Testis (tissue), 2 donors: ENCODE results near the gene WNT3.

Source experiments
- POLR2A ChIP-seq: fragments of 450-650 bp; IDR thresholded peaks from one replicate; pipeline ENCODE4 v1.6.1; 2017; ENCODE audit warnings: antibody characterized with exemption, mild to moderate bottlenecking, moderate library complexity
- TF ChIP-seq, protein P1 (sequence below), 3 experiments: fragments of 450-650 bp in 2 of 3; fragments of 200-600 bp in 1 of 3; sonication (generic) in 1 of 3; IDR thresholded peaks; one replicate each; pipeline ENCODE4 v1.5.1; 2016 to 2019; ENCODE audit warnings: antibody characterized with exemption in 3 of 3, mild to moderate bottlenecking in 2 of 3, moderate library complexity in 1 of 3

DNA sequence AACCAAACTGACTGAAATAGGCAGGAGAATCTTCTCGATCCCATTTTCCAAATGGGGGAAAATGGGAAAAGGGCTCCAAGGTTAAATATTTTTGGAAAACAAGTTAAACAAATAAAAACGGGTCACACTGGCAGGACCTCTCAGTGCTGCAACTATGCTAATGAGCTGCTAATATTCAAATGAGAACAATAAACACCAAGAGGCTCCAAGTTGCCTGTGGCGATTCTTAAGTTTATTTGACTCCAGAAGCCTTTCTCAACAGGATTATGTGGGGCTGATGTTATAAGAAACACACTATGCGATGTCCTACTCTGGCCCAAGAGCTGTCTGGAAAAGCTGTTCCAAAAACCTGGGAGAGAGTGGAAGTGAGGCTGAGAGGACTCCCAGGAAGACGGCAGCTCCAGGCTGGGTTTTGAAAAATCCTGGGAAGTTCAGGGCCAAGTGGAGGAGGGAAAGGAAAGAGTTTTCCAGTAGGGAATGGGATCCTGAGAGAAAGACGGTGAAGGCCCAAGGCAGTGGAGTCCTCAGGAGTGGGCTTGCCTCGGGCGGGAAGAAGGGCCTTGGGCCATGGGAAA lies 21.4 kb downstream of the WNT3 start:
- TF ChIP-seq, protein P1, sequence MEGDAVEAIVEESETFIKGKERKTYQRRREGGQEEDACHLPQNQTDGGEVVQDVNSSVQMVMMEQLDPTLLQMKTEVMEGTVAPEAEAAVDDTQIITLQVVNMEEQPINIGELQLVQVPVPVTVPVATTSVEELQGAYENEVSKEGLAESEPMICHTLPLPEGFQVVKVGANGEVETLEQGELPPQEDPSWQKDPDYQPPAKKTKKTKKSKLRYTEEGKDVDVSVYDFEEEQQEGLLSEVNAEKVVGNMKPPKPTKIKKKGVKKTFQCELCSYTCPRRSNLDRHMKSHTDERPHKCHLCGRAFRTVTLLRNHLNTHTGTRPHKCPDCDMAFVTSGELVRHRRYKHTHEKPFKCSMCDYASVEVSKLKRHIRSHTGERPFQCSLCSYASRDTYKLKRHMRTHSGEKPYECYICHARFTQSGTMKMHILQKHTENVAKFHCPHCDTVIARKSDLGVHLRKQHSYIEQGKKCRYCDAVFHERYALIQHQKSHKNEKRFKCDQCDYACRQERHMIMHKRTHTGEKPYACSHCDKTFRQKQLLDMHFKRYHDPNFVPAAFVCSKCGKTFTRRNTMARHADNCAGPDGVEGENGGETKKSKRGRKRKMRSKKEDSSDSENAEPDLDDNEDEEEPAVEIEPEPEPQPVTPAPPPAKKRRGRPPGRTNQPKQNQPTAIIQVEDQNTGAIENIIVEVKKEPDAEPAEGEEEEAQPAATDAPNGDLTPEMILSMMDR (IDR thresholded peaks at IDR 0.05): no peak
- no peak for TF ChIP-seq POLR2A
